NT2/D1 (cell line): ENCODE measurements around the gene PEDS1.

Experiments
- SUZ12 ChIP-seq: IDR thresholded peaks from 2 replicates; pipeline ENCODE4 v1.6.1; 2011; ENCODE audit not compliant: insufficient read length, insufficient read depth; ENCODE audit errors: extremely low read depth
- ZNF274 ChIP-seq: IDR thresholded peaks from 2 replicates; pipeline ENCODE4 v1.6.1; 2011; ENCODE audit warnings: mild to moderate bottlenecking, low read depth, low read length

GRCh38 chr20:50191544-50192363 is 38.2 kb upstream of the PEDS1 start:
- no peak for TF ChIP-seq ZNF274
- no peak for TF ChIP-seq SUZ12
